CD4-positive, alpha-beta T cell treated with Interleukin-1 beta for 1 hour (primary cell): Measurements from ENCODE around the gene PPIF.

ENCODE experiments used
- DNase-seq, 2 donors: peaks; one replicate each; pipeline ENCODE4 v3.0.0-alpha.2; 2020 to 2022

PPIF gene

DNA sequence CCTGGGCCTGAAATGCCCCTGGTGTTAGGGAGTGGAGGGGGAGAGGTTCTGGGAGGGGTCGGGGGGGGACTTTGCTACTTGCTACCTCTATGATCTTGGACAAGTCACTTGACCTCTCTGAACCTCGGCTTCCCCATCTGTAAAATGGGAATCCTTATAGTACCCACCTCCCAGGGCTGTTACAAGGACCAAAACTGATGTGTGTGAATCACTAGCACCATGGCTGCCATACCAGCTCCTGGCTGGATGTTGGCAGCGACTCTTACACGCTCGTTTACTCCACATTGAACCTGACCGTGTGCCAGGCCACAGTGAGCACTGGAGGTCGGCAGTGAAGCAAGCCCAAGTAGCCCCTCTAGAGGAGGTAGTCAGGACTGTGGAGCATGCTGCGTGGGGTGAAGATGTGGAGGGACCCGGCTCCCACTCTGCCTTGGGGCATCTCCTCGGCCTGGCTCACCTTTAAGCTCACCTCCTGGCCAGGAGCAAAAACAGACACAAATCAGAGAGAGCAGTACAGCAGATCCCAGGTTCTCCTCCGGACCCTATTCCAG lies 28.9 kb downstream of the PPIF start:
- no peak for DNase-seq

DNA sequence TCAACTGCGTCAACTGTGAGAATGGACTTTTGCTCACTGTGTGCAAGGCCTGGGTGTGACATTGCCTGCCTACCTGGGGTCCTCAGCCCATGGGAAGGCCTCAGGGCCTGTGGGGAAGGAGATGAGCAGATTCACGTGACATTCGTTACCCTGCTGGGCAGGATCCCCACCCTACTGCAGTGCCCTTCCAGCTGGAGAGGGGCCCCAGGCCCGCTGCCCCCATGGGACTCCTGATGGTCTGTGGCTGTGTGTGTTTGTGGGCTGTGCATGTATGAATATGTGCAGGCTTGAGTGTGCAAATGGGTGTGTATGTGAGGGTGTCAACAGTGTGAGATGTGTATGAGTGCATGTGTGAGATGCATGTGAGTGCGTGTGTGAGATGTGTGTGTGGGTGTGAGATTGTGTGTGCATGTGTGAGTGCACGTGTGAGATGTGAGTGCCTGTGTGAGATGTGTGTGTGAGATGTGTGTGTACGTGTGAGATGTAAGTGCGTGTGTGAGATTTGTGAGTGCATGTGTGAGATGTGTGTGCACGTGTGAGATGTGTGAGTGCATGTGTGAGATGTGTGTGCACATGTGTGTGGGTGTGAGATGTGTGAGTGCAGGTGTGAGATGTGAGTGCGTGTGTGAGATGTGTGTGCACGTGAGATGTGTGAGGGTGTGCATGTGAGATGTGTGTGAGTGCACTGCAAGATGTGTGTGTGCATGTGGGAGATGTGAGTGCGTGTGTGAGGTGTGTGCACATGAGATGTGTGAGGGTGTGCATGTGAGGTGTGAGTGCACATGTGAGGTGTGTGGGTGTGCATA lies 29.7 kb downstream of the PPIF start:
- DNase-seq: no peak

DNA sequence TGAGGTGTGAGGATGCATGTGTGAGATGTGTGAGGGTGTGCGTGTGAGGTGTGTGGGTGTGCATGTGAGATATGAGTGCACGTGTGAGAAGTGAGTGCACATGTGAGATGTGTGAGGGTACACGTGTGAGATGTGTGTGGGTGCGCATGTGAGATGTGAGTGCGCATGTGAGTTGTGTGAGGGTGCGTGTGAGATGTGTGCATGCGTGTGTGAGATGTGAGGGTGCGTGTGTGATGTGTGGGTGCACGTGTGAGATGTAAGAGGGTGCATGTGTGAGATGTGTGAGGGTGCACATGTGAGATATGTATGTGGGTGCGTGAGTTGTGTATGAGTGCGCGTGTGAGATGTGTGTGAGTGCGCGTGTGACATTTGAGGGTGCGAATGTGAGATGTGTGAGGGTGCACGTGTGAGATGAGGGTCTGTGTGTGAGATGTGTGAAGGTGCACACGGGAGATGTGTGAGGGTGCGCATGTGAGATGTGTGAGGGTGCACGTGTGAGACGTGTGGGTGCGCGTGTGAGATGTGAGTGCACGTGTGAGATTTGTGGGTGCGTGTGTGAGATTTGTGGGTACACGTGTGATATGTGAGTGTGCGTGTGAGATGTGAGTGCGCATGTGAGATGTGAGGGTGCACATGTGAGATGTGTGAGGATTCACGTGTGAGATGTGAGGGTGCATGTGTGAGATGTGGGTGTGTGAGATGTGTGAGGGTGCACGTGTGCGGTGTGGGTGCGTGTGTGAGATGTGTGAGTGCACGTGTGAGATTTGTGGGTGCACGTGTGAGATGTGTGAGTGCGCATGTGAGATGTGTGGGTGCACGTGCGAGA lies 30.5 kb downstream of the PPIF start:
- DNase-seq: no peak

DNA sequence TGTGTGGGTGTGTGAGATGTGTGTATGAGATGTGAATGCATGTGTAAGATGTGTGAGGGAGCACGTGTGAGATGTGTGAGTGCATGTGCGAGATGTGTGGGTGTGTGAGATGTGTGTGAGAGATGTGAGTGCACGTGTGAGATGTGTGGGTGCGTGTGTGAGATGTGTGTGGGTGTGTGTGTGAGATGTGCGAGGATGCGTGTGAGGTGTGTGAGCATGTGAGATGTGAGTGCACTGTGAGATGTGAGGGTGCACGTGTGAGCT lies 31.0 kb downstream of the PPIF start:
- DNase-seq: no peak

DNA sequence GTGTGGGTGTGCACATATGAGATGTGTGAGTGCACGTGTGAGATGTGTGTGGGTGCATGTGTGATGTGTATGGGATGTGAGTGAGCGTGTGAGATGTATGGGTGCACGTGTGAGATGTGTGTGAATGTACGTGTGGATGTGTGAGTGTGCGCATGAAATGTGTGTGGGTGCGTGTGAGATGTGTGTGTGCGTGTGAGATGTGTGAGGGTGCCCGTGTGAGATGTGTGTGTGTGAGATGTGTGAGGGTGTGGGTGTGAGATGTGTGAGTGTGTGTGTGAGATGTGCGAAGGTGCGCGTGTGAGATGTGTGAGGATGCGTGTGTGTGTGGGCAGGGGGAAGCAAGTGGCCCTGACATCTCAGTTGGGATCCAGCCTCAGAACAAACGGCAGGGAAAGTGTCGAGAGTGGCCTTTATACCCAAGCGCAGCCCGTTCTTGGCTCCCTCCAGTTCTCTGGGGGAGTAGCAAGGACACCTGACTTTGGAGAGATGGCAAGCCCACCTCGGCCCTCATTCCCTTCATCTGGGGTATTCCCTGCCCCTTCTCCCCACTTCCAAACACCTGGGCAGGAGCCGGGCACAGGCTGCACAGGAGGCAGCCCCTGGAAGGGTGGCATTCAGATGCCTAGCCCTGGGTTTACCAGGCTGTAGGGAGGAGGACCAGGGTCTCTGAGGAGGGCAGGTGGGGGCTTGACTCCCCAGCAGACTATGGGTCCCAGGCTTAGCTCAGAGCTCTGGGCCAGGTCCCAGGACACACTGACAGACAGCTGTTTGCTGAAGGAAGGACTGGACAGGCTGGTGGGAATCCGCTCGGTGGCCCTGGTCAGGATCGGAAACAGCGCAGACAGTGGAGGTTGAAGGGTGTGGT lies 31.6 kb downstream of the PPIF start:
- DNase-seq: no peak

DNA sequence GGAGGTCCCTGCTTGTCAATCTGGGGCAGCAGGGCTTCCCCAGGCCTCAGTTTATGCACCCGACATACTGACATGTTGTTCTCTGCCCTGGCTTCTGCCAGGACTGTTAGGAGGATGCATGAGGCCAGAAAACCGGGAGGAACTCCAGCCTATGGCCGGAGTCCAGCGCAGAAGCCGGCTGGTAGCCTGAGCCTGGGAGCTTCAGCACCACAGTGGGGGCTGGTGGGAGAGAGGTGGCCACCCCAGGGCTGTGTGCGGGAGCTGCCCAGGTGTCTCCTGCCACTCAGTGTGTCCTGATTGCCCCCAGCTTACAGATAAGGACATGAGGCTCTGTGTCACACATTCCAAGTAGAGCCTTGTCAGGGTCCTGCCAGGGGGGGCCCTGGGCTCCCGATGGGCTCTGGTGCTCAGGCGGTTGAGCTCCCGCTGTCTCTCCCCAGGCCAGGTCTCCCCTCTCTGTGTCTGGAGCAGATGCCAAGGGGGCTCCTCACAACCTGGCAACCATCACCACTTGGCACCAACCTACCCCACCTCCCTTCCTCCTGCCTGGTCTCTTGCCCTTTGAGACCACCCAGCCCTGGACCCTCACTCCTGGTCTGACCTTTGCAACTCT lies 32.3 kb downstream of the PPIF start:
- DNase-seq: no peak

DNA sequence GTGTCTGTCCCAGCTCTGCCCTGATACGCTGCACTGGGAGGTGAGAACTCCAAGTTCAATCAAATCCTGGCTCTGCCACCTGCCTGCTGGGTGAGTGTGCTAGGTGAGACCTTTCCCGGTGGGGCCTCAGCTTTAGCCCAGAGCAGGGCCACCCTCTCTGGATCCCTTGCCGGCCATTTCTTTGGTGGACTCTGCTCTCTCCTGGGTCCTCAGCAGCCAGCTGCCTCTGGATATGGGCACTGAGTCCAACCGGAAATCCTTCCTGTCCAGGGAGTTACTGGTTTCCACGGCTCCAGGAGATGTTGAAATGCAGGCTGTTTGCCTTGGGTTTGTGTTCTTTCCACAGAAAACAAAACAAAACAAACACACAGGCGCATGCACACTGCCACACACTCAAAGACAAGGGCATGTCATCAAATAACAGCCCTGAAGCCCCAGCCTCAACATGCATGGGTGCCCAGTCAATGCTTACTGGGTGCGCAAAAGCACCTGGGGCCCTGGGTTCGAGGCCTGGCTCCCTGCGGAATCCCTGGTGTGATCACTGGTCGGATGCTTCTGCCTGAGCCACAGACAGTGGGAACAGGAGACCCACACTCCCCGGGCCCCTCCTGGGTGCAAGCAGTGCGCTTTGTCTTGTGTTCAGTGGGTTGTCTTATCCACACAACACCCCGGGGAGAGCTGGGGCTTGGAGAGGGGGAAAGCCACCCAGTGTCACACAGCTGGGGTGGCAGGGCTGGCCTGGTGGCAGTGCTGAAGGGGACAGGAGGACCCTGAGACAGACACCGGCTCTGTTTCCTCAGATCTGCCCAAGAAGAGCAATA lies 33.1 kb downstream of the PPIF start:
- no peak for DNase-seq

DNA sequence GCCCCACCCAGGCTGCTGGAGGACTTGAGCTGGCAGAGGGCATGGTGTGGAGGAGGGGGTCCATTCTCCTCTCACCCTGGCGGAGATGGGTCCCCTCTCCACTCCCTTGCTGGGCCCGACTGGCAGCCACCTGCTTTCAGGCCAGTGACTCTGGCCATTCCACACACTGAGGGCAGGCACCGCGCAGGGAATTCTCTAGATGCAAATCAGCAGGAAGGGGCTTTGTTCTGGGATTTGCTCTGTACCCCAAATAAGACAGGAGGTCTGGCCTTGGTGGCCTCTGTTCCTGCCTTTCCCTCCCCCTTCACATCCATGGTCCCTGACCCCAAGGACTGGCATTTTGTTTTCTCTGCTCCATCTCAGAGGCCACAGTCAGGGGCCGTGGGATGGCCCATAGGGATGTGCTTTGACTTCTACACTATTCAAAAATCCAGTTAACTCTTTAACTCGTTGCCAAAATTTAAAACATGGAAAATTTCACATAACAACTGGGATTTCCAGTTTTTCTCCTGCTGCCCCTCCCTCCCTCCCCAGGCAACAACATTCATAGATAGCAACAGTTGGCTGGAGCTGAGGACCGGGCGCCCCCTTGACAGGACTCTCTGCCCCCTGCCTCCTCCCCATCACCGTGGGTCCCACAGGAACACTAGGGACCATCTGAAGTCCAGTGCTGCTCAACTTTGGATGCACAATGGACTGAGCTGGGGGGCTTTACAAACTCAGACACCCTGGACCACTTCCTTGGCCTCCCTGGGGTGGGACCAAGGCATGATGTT lies 33.9 kb downstream of the PPIF start:
- DNase-seq: no peak

DNA sequence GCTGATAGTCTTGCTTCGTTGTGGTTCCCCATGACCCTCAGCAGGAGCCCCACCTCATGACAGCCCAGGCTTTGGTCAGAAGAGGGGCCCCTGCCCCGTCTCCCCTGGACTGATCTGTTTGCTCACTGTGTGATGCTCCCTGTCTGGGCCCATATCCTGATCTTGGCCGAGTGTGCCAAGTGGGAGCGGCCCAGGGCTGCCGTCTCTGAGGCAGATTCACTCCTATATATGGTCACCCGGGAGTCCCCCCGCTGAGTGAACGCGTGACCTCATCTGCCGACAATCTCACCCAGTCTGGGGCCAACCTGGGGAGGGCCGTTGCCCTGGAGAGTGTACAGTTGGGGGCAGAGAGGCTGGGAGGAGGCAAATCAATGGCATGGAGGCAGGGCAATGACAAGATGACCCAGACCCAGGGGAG lies 34.5 kb downstream of the PPIF start:
- no peak for DNase-seq

DNA sequence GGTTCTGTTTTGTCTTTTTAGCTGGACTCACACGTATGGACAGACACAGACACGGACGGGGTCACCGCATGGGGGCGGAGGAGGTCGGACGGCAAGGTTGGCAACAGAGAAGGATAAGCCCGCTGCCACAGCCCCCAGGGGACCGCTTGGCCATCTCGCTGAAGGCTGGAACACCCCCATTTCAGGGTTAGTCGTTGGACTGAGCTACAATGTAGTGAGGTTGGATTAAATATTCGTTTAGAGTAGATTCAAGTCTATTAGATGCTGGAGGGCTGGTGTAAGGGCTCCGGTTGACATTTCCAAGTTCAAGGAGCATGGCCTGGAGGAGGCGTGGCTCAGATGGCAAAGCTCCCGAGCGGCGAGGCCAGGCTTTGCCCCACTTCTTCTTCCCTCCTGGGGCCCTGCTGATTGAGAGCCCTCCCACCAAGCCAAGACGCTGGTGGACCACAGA lies 35.2 kb downstream of the PPIF start:
- no peak for DNase-seq

DNA sequence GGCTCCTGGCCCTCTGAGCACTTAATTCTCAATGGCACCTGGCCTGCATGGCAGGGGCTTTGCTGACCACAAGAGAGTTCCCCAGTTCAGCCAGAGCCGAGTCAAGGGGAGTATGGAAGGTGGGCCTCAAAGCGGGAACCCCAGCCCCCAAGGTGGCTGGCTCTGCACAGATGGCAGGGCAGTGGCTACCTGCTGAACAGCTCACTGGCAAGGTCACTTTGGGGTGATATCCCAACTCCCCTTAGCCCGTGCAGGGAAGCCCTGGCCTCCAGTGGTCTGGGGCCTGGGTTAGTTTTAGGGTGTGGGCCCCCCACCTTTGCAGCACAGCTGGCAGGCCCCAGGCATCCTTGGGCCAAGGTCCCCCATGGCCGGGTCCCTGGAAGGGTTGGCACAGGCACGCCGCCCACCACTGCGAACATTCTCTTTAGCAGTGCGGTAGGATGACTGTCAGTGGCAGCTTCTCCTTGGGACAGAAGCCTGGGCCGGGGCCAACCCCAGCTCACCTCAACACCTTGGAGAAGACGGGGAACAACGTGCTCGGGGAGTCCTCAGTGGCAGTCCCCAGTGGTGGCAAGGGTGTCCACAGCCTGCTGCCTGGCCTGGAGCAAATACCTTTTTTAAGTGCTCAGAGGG lies 36.8 kb downstream of the PPIF start:
- no peak for DNase-seq

DNA sequence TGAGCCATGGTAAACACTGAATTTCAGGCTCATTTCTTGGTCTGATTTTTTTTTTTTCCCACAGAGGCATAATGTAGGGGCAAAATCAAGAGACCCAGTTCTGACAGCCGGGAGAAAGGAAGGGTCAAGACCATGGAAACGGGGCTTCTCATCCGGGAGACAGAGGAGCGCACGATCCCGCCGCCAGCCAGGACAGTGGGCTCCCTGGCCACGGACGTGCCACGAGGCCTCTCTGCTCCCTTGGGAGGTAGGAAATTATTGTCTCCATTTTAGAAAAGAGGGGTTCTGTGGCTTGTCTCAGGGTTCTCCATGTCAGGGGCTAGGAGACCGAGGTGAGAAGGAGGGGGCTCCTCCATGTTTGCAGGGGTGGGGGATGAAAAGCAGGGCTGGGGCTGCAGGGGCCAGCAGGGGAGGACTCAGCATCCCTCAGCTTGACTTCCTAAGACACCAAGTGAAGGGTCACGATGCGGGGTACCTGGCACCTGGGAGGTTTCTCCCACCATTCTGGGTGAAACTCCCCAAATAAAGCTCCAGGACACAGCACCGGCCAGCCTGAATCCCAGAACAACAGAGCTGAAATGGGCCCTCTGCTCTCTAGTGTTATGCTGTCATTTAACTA lies 37.6 kb downstream of the PPIF start:
- no peak for DNase-seq

DNA sequence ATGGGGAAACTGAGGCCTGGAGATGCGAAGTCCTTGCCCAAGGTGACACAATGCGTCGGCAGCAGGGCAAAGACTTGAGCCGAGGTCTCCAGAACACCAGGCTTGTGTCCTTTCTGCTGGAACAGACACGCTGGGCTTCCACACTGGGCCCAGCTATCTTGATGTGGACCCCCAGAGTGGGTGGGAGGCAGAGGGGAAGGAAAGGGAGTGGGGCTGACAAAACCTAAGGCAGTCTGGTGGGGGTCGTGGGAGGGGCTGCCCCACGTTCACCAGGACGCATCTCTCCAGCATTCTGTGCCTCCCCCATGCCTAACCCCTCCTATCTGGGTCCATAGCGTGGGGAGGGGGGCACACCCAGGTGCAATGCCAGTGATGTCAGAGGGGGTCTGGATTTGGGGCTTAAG lies 38.1 kb downstream of the PPIF start:
- DNase-seq: no peak

DNA sequence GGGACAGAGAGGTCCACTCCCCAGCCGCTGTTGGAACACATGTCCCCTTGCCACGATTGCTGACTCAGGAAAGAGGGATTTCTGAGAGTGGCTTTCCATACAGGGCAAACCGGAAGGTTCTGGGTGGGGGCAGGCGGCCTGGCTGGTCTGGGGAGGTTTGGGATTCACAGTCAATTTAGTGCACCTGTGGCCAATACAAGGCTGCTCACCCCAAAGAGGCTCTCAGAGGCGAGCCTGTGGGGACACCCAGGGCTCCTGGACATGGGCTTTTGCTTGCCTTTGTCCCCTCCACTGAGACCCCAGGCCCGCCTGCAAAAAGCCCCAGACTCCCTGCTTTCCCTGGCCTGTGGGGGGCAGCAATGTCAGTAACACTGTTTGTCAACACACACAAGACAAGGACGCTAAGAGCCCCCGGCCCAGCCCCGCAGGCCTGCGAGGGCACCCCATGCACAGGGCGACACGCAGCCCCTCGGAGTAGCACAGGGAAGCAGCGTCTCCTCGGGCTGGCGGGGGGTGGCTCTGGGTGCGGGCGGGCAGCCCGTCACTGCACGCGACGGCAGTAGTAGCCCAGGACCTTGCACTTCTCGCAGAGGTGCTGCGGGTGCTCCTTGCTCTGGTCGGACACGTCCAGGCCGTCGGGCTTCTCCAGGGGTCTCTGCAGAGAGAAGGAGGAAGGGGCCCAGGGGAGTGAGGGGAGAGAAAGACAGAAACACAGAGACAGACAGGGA lies 38.7 kb downstream of the PPIF start:
- no peak for DNase-seq

DNA sequence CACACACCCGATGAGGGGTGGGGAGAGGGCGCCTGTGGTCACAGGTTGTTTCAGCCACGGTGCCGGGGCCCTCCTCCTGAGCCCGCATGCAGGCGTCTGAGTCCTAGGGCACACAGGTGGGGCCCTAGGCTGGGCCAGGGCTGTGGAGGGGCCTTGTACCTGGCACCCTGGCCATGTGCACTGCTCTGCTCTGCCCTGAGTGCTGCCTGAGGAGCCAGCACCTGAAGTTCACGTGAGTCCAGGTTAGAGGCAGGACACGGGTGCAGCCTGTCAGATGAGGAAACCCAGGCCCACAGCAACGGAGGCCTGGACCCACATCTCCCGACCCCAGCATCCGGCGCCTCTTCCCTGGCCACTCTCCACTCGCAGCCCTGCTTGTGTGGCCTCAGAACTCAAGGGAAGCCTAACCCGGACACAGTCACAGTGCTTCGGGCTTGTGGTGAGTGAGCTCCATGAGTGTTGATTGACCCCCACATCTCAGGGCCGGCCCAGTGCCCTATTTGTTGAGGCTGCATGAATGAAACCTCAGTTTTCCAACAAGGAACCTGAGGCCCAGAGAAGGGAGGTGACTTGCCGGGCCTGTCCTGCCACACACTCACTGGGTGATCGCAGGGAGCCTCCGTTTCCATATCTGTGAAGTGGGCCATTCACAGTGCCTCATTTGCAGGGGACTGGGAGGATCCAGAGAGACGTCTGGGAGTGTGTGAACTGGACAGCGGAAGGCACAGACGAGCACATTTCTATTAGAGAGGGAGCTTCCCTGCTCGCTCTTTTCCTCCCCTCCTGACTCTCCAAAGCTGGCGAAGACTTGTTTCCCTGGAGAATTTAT lies 39.6 kb downstream of the PPIF start:
- no peak for DNase-seq

DNA sequence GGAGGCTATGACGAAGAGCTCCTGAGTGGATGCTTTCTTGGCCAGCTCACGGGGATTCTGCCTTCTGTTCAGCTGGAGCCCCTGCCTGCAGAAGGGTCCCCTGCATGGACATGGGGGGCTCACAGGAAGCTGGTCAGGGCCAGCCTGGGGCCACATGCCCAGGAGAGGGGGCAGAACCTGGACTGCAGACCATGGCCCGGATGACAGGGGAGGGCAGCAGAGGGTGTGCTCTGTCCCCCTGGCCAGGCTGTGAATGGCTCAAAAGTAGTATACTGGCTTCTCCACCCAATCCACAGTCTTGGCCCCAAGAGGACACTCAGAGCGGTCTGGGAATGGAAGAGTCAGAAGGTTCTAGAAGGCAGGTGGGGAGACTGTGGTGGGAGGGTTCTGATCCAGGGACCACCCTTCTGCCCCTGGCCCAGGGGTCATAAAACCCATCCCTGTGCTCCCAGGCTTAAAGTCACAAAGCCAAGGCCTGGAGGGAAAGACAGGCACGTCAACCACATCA lies 40.3 kb downstream of the PPIF start:
- no peak for DNase-seq

DNA sequence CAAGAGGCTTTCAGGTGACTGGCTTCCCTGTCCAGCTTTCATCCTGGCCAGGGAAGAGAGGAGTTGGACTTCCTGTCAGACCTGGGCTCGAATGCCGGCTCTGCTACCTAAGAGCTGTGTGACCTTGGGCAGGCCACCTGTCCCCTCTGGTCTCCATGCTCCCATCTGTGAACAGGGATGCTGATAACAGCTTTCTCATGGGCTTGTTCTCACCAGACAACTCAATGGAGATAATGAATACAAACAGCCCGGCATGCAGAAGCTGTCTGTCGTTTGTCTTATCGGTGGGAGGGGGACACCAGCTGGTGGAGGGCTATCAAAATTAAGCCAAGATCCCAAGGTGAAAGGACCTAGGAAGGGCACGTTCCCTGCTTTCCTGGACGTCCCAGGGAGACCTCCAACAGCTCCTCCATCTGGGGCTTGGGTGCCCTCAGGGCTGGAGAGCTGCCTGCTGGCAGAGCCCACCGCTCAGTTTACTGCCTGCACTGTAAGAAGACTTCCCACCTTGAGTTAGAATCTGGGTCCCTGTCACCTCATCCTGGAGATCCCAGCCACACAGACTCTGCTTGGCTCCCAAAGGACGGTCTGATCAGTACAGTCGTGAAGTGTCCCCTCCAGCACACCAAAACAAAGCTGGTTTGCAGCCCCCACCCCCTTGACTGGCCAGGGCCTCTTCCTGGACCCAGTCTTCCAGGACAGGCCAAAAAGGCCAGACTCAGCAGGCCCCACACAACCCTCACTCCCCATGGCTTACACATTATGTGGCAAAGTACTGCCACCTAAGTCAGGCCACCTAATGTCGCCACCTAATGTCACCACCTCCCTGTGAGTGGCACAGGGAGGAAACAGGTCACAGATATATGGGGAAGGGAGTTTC lies 40.9 kb downstream of the PPIF start:
- DNase-seq: no peak
